Measurements from ENCODE around the gene F2. TPM values are rescaled to one million over a fixed set of nuclear protein-coding genes. Genes with fewer than 3 reads are reported as not detected.
A peak's percentile ranks its signal among the peaks of the same experiment; 100 is the strongest.

The F2 gene
- total and polyA plus RNA-seq, 2 of the 13 experiments (the other 11 are each of a cell fraction or from before 2014, with no cell fraction given): 330 to 801 TPM

DNA sequence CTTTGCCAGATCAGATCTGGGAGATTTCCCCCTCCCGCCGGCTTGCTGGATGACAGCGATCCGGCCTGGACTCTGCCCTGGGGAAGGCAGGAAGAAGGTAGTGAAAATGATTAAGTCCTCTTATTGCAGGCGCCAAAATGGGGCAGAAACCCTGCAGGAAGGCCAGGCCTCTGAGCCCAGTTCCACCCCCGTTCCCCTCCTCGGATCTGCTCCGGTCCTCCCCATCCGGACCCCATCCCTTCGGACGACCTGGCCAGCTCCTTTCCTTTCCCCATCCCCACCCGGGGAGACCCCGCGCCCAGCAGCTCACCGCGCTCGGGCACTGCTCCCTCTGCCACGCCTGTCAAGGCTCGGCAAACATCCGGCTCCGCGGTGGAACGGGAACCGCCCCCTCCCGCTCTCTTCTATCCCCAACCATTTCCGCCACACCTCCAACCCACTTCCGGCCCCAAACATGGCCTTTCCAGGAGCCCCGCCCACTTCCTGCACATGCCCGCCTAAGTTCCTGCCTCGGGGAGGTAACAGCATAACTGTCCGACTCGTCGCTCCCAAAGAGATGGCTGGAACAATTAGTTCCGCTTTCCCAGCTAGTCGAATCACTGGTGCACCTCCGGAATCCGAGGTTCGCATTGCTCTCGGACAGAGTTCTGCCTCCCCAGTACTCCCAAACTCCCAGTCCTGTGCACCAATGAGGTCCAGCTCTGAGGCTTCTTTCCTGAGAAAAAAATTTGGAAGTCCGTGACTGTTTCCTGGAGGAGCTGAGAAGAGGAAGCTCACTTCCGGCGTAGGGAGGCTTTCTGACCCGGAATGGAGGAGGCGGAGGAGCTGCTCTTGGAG, 18.6 kb upstream of the F2 start, which contains the start of the genes ARHGAP1 and ZNF408 (continued):
- 0 out of 2 replicates have a peak, but pooled peaks have one; percentile 18 for TF ChIP-seq SALL2 (CRISPR knock-in tag; IDR thresholded peaks at IDR 0.05)
- peak; percentile 47; the same call in 1 of the 2 replicates for TF ChIP-seq ZFP90 (CRISPR knock-in tag; IDR thresholded peaks at IDR 0.05; ENCODE audit: borderline replicate concordance)
- TF ChIP-seq ZMYM3 (CRISPR knock-in tag; IDR thresholded peaks at IDR 0.05): no peak
- no peak for TF ChIP-seq ATM (IDR thresholded peaks at IDR 0.05; ENCODE audit: borderline replicate concordance)
- TF ChIP-seq AGO2 (optimal IDR thresholded peaks at IDR 0.05; ENCODE audit: low read depth, low read length): peak; percentile 72
- TF ChIP-seq ATF7-NPFF (CRISPR knock-in tag; IDR thresholded peaks at IDR 0.05; ENCODE audit: low read depth): peak; percentile 93
- no peak for TF ChIP-seq MTF1 (CRISPR knock-in tag; IDR thresholded peaks at IDR 0.05)
- TF ChIP-seq, protein P1, sequence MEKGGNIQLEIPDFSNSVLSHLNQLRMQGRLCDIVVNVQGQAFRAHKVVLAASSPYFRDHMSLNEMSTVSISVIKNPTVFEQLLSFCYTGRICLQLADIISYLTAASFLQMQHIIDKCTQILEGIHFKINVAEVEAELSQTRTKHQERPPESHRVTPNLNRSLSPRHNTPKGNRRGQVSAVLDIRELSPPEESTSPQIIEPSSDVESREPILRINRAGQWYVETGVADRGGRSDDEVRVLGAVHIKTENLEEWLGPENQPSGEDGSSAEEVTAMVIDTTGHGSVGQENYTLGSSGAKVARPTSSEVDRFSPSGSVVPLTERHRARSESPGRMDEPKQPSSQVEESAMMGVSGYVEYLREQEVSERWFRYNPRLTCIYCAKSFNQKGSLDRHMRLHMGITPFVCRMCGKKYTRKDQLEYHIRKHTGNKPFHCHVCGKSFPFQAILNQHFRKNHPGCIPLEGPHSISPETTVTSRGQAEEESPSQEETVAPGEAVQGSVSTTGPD (CRISPR knock-in tag; IDR thresholded peaks at IDR 0.05): no peak
- no peak for TF ChIP-seq MBNL3 (CRISPR knock-in tag; conservative IDR thresholded peaks at IDR 0.05)
- TF ChIP-seq KDM6A (CRISPR knock-in tag; IDR thresholded peaks at IDR 0.05; ENCODE audit: low read depth): no peak
- TF ChIP-seq TSC22D2 (CRISPR knock-in tag; IDR thresholded peaks at IDR 0.05; ENCODE audit: borderline replicate concordance): no peak
- peak; percentile 85 for TF ChIP-seq KDM2A (CRISPR knock-in tag; IDR thresholded peaks at IDR 0.05; ENCODE audit: borderline replicate concordance, low read depth)
- TF ChIP-seq IKZF4 (CRISPR knock-in tag; IDR thresholded peaks at IDR 0.05; ENCODE audit: borderline replicate concordance, low read depth, not compliant biosample characterization): peak; percentile 68
- TF ChIP-seq TBX2 (CRISPR knock-in tag; IDR thresholded peaks at IDR 0.05; ENCODE audit: borderline replicate concordance): peak; percentile 74
- no peak for TF ChIP-seq NPAS2 (CRISPR knock-in tag; IDR thresholded peaks at IDR 0.05; ENCODE audit: borderline replicate concordance)
- peak; percentile 64 for TF ChIP-seq IRF2 (CRISPR knock-in tag; IDR thresholded peaks at IDR 0.05)
- TF ChIP-seq RFXANK (CRISPR knock-in tag; IDR thresholded peaks at IDR 0.05): no peak
- TF ChIP-seq SPEN (CRISPR knock-in tag; IDR thresholded peaks at IDR 0.05; ENCODE audit: low read depth): peak; percentile 84
- TF ChIP-seq, protein P2, sequence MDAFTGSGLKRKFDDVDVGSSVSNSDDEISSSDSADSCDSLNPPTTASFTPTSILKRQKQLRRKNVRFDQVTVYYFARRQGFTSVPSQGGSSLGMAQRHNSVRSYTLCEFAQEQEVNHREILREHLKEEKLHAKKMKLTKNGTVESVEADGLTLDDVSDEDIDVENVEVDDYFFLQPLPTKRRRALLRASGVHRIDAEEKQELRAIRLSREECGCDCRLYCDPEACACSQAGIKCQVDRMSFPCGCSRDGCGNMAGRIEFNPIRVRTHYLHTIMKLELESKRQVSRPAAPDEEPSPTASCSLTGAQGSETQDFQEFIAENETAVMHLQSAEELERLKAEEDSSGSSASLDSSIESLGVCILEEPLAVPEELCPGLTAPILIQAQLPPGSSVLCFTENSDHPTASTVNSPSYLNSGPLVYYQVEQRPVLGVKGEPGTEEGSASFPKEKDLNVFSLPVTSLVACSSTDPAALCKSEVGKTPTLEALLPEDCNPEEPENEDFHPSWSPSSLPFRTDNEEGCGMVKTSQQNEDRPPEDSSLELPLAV (CRISPR knock-in tag; conservative IDR thresholded peaks at IDR 0.05; ENCODE audit: low read depth): no peak
- TF ChIP-seq HCFC1 (IDR thresholded peaks at IDR 0.05; ENCODE audit: low read depth, low read length): peak; percentile 67
- TF ChIP-seq ZNF776 (CRISPR knock-in tag; IDR thresholded peaks at IDR 0.05): no peak
- peak; percentile 84 for TF ChIP-seq PHF21A (CRISPR knock-in tag; IDR thresholded peaks at IDR 0.05)
- peak; percentile 56; the same call in 1 of the 2 replicates for TF ChIP-seq POGZ (CRISPR knock-in tag; IDR thresholded peaks at IDR 0.05)
- no peak for TF ChIP-seq ZNF326 (CRISPR knock-in tag; IDR thresholded peaks at IDR 0.05; ENCODE audit: borderline replicate concordance)
- TF ChIP-seq ZBTB1 (CRISPR knock-in tag; IDR thresholded peaks at IDR 0.05; ENCODE audit: borderline replicate concordance): no peak; the same call in 1 of the 2 replicates
- TF ChIP-seq, protein P3, sequence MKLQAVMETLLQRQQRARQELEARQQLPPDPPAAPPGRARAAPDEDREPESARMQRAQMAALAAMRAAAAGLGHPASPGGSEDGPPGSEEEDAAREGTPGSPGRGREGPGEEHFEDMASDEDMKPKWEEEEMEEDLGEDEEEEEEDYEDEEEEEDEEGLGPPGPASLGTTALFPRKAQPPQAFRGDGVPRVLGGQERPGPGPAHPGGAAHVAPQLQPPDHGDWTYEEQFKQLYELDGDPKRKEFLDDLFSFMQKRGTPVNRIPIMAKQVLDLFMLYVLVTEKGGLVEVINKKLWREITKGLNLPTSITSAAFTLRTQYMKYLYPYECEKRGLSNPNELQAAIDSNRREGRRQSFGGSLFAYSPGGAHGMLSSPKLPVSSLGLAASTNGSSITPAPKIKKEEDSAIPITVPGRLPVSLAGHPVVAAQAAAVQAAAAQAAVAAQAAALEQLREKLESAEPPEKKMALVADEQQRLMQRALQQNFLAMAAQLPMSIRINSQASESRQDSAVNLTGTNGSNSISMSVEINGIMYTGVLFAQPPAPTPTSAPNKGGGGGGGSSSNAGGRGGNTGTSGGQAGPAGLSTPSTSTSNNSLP (IDR thresholded peaks at IDR 0.05; ENCODE audit: low read depth, low read length): no peak
- peak; percentile 33; the same call in 1 of the 2 replicates for TF ChIP-seq RAD21 (CRISPR knock-in tag; IDR thresholded peaks at IDR 0.05)
